ENCODE data around the gene TGFBR2. TPM values are rescaled to one million over a fixed set of nuclear protein-coding genes. Genes with fewer than 3 reads are reported as not detected.

The TGFBR2 gene
- total and polyA plus RNA-seq, 2 of the 13 experiments (the other 11 are each of a cell fraction or from before 2014, with no cell fraction given): 82.2 to 187 TPM

- Histone ChIP-seq H3K4me3 (replicated peaks in 1 of 3; ENCODE audit: insufficient read depth in 1 of 3, low read depth in 2 of 3, low read length in 3 of 3) (peak overlapping the region in 2 of 3 experiments; percentile 9 to 19; a peak in 2 of 6 replicates), H3K4me2 (ENCODE audit: low read depth, low read length) (peak overlapping the region; percentile 57), H3K27me3 (ENCODE audit: control insufficient read depth in 1 of 2, insufficient read depth in 2 of 2, low read length in 2 of 2) (no peaks in the 10 kb centered on the region), H3K4me1 (ENCODE audit: insufficient read depth, low read length) (peaks cover 45% of the 10 kb centered on the region), H3K9me3 (ENCODE audit: low read length) (no peaks in the 10 kb centered on the region), H3K27ac (ENCODE audit: extremely low read length, insufficient read depth, low read length) (peak overlapping the region; percentile 60), H3K79me2 (ENCODE audit: insufficient read depth, low read length) (no peaks in the 10 kb centered on the region), H3K9ac (ENCODE audit: insufficient read depth, low read depth, low read length) (0 out of 2 replicates have a peak overlapping the region, but pooled peaks have one; percentile 17), H4K20me1 (ENCODE audit: insufficient read depth, low read length) (no peaks in the 10 kb centered on the region), H2AFZ (ENCODE audit: low read length) (no peak overlapping the region), H3K36me3 (replicated peaks in 1 of 2; ENCODE audit: control insufficient read depth in 1 of 2, insufficient read depth in 2 of 2, low read length in 2 of 2) (no peaks in the 10 kb centered on the region)
- FAIRE-seq: peak; percentile 93
- ChIA-PET CTCF (ENCODE audit: low intra/inter-chr PET ratio, low total read pairs) (no interaction called here), POLR2A (interaction anchor here (1.1 to 1.6 kb wide), 6 partner anchors 9 to 462 kb away, joined by 3 to 8 read pairs (median 4); partner anchors contain the start of gene TGFBR2)
- 57% methylated on average over 5 of the region's 5 CpGs for WGBS (ENCODE audit: low lambda C conversion rate)
- peak; percentile 92 for DNase-seq (ENCODE audit: low spot score)
- intact Hi-C loops (cut with micrococcal nuclease; ENCODE audit: unreplicated experiment): no loop called here
- no TSS peak for BruUV-seq (replicated peaks)
- in situ Hi-C loops (cut with HindIII; ENCODE audit: extremely low pct_ligation_motif_present, low pct_unique_long_range_greater_than_20kb): no loop called here
- ATAC-seq: peak; percentile 95
- TF ChIP-seq ZNF652 (CRISPR knock-in tag; IDR thresholded peaks at IDR 0.05; ENCODE audit: borderline replicate concordance, low read depth) (peak; percentile 79; the same call in 1 of the 2 replicates), HMGA1 (CRISPR knock-in tag; conservative IDR thresholded peaks at IDR 0.05) (no peak), ZMAT3 (CRISPR knock-in tag; conservative IDR thresholded peaks at IDR 0.05) (no peak), ZMYM2 (CRISPR knock-in tag; IDR thresholded peaks at IDR 0.05) (no peak), ZNF607 (CRISPR knock-in tag; IDR thresholded peaks at IDR 0.05; ENCODE audit: borderline replicate concordance) (no peak), THAP11 (CRISPR knock-in tag; IDR thresholded peaks at IDR 0.05) (no peak), ARID5B (CRISPR knock-in tag; IDR thresholded peaks at IDR 0.05) (peak; percentile 91), ZNF414 (CRISPR knock-in tag; IDR thresholded peaks at IDR 0.05) (no peak), ZNF275 (CRISPR knock-in tag; IDR thresholded peaks at IDR 0.05; ENCODE audit: borderline replicate concordance) (no peak), GTF2F1 (IDR thresholded peaks at IDR 0.05; ENCODE audit: low read length) (no peak), ZNF24 (IDR thresholded peaks at IDR 0.05) (no peak), SP1 (IDR thresholded peaks at IDR 0.05) (no peak), SP1 (CRISPR knock-in tag; IDR thresholded peaks at IDR 0.05) (no peak), HNF1A (IDR thresholded peaks at IDR 0.05; ENCODE audit: low read depth) (peak; percentile 92), HNF1A (CRISPR knock-in tag; IDR thresholded peaks at IDR 0.05; ENCODE audit: borderline replicate concordance) (peak; percentile 92; the same call in 1 of the 2 replicates)
Observed at GRCh38 chr3:30720586-30721313, 114.3 kb downstream of the TGFBR2 start.

All from HepG2 (cell line).